Pons (tissue), 1 donor: ENCODE data around the gene EIPR1.

Source experiments
- DNase-seq: peaks from one replicate; pipeline ENCODE4 v3.0.0-alpha.2; 2016; ENCODE audit warnings: low spot score

EIPR1 gene

GRCh38 chr2:3324036-3324386 lies 53.6 kb downstream of the EIPR1 start:
- DNase-seq = no peak

- no peak for DNase-seq
Measured at GRCh38 chr2:3323360-3324035, 54.1 kb downstream of the EIPR1 start.

GRCh38 chr2:3322311-3322970 lies 55.2 kb downstream of the EIPR1 start:
- DNase-seq = no peak

DNA sequence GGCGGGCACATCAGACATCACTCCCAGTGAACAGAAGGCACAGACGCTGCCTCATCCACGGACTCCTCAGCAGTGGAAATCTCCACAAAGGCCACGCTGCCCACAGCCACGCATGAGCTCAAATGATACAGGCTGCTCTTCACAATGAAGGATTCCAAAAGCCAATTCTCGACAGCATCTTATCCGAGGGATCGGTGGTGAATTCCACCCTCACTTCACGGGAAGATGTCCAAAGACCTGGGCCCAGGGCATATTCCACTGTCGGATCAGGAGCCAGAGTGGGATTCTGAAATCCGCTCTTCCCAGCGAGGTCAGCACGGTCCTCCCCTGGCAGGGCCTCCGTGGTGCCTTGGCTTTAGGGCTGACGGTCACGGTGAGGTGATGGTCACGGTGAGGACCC lies 55.8 kb downstream of the EIPR1 start:
- no peak for DNase-seq

GRCh38 chr2:3320910-3321605 lies 56.6 kb downstream of the EIPR1 start:
- no peak for DNase-seq

DNA sequence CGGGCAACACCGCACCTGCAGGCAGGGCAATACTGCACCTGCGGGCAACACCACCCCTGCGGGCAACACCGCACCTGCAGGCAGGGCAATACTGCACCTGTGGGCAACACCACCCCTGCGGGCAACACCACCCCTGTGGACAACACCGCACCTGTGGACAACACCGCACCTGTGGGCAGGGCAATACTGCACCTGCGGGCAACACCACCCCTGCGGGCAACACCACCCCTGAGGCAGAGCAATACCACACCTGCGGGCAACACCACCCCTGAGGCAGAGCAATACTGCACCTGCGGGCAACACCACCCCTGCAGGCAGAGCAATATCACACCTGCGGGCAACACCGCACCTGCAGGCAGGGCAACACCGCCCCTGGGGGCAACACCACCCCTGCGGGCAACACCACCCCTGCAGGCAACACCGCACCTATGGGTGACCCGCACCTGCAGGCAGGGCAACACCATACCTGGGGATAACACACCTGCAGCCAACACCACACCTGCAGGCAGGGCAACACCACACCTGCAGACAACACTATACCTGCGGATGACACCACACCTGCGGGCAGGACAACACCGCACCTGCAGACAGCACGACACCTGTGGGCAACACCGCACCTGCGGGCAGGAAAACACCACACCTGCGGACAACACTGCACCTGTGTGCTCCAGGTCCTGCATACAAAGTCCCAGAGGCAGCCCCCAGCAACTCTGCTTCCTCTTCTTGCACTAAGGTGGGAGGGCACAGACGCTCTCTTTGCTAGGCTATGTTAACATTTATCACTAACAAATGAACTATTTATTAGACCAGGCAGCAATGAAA lies 57.7 kb downstream of the EIPR1 start:
- DNase-seq = no peak

DNA sequence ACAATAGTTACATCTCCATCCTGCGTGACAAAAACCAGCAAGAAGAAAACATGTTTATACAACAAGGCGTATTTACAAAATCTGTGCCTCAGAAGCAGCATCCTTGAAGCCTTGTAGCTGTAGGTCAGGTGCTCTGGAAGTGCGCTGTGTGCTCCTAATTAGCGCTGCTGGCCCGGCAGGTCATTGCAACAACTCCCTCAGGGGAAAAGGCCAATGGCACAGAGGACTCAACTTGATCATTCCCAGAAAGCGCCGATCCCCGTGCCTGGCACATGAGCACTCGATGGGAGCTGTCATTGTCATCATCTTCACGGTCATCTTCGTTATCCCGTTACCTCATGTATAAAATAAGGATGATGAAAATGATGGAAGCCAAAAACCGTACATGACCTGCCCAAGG lies 58.5 kb downstream of the EIPR1 start:
- DNase-seq = no peak

DNA sequence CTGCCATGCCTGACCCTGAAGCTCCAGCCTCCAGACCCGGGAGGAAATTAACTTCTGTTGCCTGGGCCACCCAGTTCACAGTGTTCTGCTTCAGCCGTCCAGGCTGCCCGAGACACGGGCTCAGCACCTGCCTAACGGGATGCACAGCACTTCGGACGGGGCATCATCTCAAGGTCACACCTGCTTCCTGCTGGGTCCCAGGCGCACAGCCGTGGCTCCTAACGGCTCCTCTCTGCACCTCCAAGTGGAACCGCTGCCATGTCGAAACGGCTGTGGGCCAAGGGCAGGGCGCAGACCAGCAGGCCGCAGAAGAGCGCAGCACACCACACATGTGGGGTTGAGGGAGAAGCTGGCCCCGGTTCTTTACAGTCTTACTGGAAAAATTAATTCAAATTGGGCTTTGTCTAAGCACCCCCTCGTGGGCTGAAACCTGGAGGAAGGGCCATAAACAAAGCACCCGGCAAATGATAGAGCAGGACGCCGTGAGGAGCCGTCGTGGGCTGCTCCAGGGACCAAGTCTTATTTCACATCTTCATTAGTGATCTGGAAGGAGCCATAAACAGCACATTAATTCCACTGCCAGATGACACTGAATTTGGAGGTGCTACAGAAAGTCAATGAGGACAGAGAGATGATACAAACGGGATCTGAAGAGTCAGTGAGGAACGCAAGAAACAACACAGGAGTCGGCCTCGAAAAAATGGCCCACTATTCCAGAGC lies 59.6 kb downstream of the EIPR1 start:
- no peak for DNase-seq

DNA sequence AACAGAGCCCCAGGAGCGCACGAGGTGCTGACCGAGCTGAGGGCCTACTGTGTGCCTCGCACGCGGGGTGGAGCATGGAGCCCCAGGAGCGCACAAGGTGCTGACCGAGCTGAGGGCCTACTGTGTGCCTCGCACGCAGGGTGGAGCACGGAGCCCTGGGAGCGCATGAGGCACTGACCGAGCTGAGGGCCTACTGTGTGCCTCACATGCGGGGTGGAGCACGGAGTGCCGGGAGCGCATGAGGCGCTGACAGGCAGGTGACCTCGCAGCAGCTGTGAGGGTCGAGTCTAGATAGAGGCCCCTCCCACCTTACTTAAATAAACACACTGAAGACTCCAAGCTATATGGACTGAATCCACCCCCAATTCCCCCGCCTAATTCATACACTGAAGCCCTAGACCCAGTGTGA lies 60.3 kb downstream of the EIPR1 start:
- DNase-seq = no peak

- DNase-seq = no peak
Measured at GRCh38 chr2:3316456-3317276, 61.0 kb downstream of the EIPR1 start.

DNA sequence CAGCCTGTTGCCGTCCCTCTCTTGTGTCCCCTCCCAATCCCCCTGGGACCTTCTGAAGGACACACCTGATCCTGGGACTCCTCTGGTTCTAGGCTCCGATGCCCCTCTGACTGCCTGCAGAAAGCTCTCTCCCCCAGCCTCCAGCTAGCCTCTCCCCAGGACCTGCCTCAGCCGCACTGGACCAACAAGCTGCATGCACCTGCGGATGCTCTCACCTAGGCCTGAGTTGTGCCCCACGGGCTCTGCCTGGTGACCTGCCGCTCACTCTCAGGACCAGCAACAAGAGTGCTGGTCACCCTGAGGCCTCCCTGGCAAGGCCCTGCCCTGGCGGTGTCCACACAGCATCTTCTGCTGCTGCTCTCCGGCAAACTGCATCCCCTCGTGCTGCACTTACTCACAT lies 63.0 kb downstream of the EIPR1 start:
- DNase-seq = no peak

DNA sequence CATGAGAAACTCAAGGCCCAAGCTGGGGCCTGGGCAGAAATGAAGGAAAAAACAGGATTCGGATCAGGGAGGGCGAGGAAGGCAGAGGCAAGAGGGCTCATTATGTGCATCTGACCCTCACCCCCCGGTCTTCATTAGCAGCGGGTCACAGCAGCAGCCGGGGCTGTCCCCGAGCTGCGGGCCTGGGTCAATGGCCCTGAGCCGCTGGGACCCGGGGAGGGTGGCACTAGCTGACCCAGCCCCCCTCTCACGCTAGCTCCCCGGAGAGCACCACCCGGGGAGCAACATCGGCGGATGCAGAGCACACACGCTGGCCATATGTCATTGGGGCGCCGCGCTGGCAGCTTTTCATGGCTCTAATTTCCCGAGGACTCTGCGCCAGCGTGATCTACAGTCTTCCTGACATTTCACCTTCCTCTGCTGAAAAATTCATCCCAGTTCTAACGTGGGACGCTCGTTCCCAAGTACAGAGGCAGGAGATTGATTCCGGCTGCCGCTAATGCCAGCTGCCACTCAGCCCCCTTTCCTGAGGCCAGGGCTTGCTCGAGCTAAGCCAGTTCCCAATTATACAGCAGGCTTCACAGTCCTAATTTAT lies 63.7 kb downstream of the EIPR1 start:
- DNase-seq = no peak

GRCh38 chr2:3312576-3313345 lies 64.9 kb downstream of the EIPR1 start:
- DNase-seq = no peak

GRCh38 chr2:3311601-3312000 lies 66.0 kb downstream of the EIPR1 start:
- DNase-seq = no peak

DNA sequence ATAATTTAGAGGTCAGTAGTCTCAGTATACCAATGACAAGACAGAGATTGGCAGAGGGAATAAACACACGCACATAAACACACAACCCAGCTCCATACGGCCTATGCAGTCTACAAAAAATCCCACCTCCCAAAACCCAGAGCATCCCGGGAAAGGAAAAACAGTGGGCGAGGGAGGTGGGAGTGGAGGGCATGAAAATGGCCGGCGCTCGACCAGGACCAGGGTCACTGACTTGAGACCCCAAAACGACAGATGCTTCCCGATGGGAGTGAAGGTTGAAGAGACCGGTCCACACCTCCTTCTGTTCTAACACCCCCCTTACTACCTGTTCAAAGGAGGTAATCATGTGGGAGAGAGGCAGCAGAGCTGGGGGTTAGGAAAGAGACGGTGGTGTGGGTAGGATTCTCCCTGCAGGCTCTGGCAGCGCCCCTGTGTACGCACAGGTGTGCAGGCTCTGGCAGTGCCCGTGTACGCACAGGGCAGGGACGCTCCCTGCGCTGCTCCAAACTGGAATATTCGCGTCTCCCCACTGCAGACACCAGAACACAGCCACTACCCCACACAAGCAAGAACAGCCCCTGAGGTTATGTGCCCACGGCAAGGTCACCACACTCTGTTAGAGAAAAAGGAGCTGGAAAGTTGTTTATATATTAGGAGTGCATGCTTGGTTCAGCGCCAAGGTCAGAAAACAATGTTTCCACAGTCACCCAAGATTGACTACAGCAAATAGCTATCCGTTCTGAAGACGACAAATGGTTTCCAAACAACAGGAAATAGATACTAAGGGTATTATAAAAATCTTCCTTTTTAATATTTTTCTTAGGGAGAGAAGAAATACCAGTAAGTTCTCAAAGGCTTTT lies 67.9 kb downstream of the EIPR1 start:
- DNase-seq = no peak

DNA sequence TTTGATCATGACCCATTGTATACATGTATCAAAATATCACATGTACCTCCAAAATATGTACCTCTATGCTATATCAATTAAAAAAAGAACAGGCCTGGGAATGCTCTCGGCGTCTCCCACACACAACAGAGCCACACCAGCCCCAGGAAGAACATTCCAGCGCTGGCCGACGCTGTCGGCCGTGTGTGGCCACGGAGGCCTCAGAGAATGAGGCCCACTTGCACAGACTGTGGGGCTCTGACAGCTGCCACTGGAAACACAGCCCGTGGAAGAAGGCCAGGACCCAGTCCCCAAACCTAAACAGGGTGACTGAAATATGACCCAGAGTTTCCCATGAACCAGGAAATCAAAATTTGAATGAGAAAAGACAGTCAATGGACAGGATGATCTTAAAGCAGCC lies 69.7 kb downstream of the EIPR1 start:
- DNase-seq = no peak

GRCh38 chr2:3307236-3307635 lies 70.4 kb downstream of the EIPR1 start:
- DNase-seq = no peak

DNA sequence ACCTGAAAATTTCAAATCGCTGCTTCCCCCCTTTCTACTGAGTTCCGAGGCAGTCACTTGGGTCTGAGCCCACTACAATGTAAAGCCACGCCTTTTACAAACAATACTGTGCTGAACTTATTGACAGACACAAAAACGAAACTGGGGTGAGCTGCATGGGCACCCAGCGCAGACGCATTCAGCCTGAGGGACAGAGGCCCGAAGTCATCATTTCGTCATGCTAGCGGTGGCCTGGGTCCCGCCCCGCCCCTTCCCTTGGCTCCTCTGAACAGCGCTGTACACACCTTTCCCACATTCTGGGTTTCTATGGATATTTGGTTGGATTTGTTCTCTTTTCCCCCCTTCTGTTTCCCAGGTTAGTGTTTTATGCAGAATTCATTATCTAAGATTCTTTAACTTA lies 71.7 kb downstream of the EIPR1 start:
- DNase-seq = no peak

DNA sequence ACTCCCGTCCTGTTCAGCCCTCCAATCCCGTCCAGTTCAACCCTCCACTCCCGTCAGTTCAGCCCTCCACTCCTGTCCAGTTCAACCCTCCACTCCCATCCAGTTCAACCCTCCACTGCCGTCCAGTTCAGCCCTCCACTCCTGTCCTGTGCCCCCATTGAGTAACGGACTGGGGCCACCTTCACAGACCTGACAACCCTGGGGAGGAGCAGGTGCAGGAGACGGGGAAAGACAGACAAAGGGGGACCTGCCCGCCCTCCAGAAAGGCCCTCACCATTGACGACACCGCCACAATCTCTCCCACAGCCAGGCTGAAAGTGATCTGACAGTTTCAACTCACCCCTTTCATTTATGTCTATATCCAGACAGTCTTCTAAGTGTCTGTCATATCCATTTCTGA lies 72.2 kb downstream of the EIPR1 start:
- DNase-seq = no peak
